Measurements from ENCODE around the gene RUNX1.

GRCh38 chr21:34781526-34781925, 267.6 kb downstream of the RUNX1 start:
- TF ChIP-seq POLR2A (IDR thresholded peaks at IDR 0.05; ENCODE audit: low read length) (no peak), GATA1 (IDR thresholded peaks at IDR 0.05; ENCODE audit: low read depth, low read length) (no peak)

Measured in erythroblast (primary cell).